Right lobe of liver (tissue), 6 donors: Measurements from ENCODE around the gene SCGB2B2. TPM values are rescaled to one million over a fixed set of nuclear protein-coding genes. Genes with fewer than 3 reads are reported as not detected.
A peak's percentile ranks its signal among the peaks of the same experiment; 100 is the strongest.

Experiments used
- ATAC-seq, 4 donors: fragments of 200-7000 bp; cut with Tn5 transposase; one replicate each; pipeline ENCODE4 v1.9.1; 2020; ENCODE audit warnings: mild to moderate bottlenecking in 4 of 4, moderate library complexity in 4 of 4
- DNase-seq, 3 donors: peaks; one replicate each; pipeline ENCODE4 v3.0.0-alpha.2; 2020
- H3K27ac ChIP-seq, 3 donors: fragments of 200-600 bp; one replicate each; pipeline ENCODE4 v1.8.0; 2022
- H3K27me3 ChIP-seq, 2 donors: fragments of 200-600 bp; one replicate each; pipeline ENCODE4 v1.8.0; 2022
- H3K36me3 ChIP-seq, 4 donors: fragments of 200-600 bp; sonication (generic) in 1 of 4; one replicate each; pipeline versions ENCODE4 v1.5.1 to v1.8.0; 2017 to 2022; ENCODE audit warnings: control low read depth in 1 of 4
- H3K4me1 ChIP-seq, 4 donors: fragments of 200-600 bp; sonication (generic) in 1 of 4; one replicate each; pipeline versions ENCODE4 v1.5.1 to v1.8.0; 2017 to 2022; ENCODE audit warnings: control low read depth in 1 of 4
- H3K4me3 ChIP-seq, 3 donors: fragments of 200-600 bp; one replicate each; pipeline ENCODE4 v1.8.0; 2022
- H3K9me3 ChIP-seq, 4 donors: fragments of 200-600 bp; sonication (generic) in 1 of 4; one replicate each; pipeline versions ENCODE4 v1.5.1 to v1.8.0; 2017 to 2022; ENCODE audit warnings: control low read depth in 1 of 4
- POLR2A ChIP-seq: fragments of 450-650 bp; IDR thresholded peaks from one replicate; pipeline ENCODE4 v1.6.1; 2017; ENCODE audit warnings: antibody characterized with exemption, mild to moderate bottlenecking
- WGBS: methylation state at CpG from one replicate; pipeline ENCODE4 v1.1.6; 2018; ENCODE audit warnings: low coverage, low lambda C conversion rate; ENCODE audit not compliant: insufficient coverage; ENCODE audit errors: missing lambda C conversion rate; 5-methylcytosine and 5-hydroxymethylcytosine counted together
- intact Hi-C, 2 donors: fragments of 100-400 bp; cut with DNase I; formaldehyde crosslinking; loops; one replicate each; pipeline versions ENCODE4 v1.11.2 to v1.14.1; 2022
- long read RNA-seq: library from polyadenylated mRNA; unstranded; transcript quantifications from one replicate; pipeline ENCODE4 v2.0.0, GENCODE V29; 2019
- total RNA-seq, 6 experiments: library from RNA; depleted of rRNA in 2 of 6; stranded (reverse); fragments of >200 nt in 2 of 6; fragmentation: NEBNext Ultra II Directional in 3 of 6; extraction: Animal tissue kit (Norgen Biotek cat#: 25700) in 3 of 6; gene quantifications; one replicate each; pipeline versions ENCODE4 v1.1.0 to v1.2.4, GENCODE V29; 2016 to 2023
- TF ChIP-seq, protein P1 (sequence below), 4 donors: fragments of 200-600 bp in 3 of 4; fragments of 450-650 bp in 1 of 4; IDR thresholded peaks; one replicate each; pipeline versions ENCODE4 v1.5.1 to v1.8.0; 2016 to 2022; ENCODE audit warnings: antibody characterized with exemption in 4 of 4, mild to moderate bottlenecking in 2 of 4
- donor health status: DM: no; HTN: yes; CAD: no.
- donor health status: DM: no; HTN: no; CAD: no.
- donor health status: DM: no; HTN: no; CAD: no.
- donor health status: DM: no; HTN: yes; CAD: no.
- donor health status: DM: no; HTN: yes; CAD: no.

Gene SCGB2B2
- total RNA-seq, result under 1 TPM; 0.20 to 0.68 (median 0.39) TPM
- long read RNA-seq, partial matches to known transcripts, result 0 of 1 reads
- long read RNA-seq, other reads (novel, unspliced or antisense), result 1 of 1 reads

- peak within 1 kb of the TSS; percentile 96 to 98 (median 98) for H3K27ac ChIP-seq
- no peak for DNase-seq
- peaks cover 0 to 7% (median 5%) of the 10 kb centered on the region in 4 donors for H3K9me3 ChIP-seq
- TF ChIP-seq, protein P1, sequence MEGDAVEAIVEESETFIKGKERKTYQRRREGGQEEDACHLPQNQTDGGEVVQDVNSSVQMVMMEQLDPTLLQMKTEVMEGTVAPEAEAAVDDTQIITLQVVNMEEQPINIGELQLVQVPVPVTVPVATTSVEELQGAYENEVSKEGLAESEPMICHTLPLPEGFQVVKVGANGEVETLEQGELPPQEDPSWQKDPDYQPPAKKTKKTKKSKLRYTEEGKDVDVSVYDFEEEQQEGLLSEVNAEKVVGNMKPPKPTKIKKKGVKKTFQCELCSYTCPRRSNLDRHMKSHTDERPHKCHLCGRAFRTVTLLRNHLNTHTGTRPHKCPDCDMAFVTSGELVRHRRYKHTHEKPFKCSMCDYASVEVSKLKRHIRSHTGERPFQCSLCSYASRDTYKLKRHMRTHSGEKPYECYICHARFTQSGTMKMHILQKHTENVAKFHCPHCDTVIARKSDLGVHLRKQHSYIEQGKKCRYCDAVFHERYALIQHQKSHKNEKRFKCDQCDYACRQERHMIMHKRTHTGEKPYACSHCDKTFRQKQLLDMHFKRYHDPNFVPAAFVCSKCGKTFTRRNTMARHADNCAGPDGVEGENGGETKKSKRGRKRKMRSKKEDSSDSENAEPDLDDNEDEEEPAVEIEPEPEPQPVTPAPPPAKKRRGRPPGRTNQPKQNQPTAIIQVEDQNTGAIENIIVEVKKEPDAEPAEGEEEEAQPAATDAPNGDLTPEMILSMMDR (IDR thresholded peaks at IDR 0.05), result peak in 1 of 4 donors; percentile 21
- no peak for TF ChIP-seq POLR2A
- peak within 1 kb of the TSS; percentile 69 to 89 (median 89) for H3K4me3 ChIP-seq
- peaks cover 0 to 17% (median 6%) of the 10 kb centered on the region in 4 donors for H3K4me1 ChIP-seq
- intact Hi-C loops, result no loop called here
- WGBS, result 6% methylated on average over 22 of the region's 26 CpGs
- peaks cover 0 to 20% (median 3%) of the 10 kb centered on the region in 4 donors for H3K36me3 ChIP-seq
- peak; percentile 73 to 84 (median 80) for ATAC-seq
- H3K27me3 ChIP-seq, result no peaks in the 10 kb centered on the region
Observed at GRCh38 chr19:34676697-34677385, at the start of gene SCGB2B2. SCGB2B2 (minus strand) TSS chr19:34677159; CDS start chr19:34594563, 82,596 bp downstream.

GRCh38 chr19:34725400-34725799 lies 48.4 kb upstream of the SCGB2B2 start:
- no peak overlapping the region for H3K4me3 ChIP-seq
- H3K4me1 ChIP-seq, result no peaks in the 10 kb centered on the region
- intact Hi-C loops, result no loop called here
- no peaks in the 10 kb centered on the region for H3K36me3 ChIP-seq
- H3K27ac ChIP-seq, result no peak overlapping the region
- ATAC-seq (no peak), DNase-seq (no peak)
- no peaks in the 10 kb centered on the region for H3K27me3 ChIP-seq
- WGBS, result 18% methylated on average over 6 of the region's 6 CpGs
- no peaks in the 10 kb centered on the region for H3K9me3 ChIP-seq
- TF ChIP-seq POLR2A, result no peak
- TF ChIP-seq, protein P1 (IDR thresholded peaks at IDR 0.05), result no peak

GRCh38 chr19:34722353-34722752 lies 45.4 kb upstream of the SCGB2B2 start:
- Histone ChIP-seq H3K4me1 (no peaks in the 10 kb centered on the region), H3K9me3 (no peaks in the 10 kb centered on the region)
- 49% methylated on average over 9 of the region's 11 CpGs for WGBS

DNA sequence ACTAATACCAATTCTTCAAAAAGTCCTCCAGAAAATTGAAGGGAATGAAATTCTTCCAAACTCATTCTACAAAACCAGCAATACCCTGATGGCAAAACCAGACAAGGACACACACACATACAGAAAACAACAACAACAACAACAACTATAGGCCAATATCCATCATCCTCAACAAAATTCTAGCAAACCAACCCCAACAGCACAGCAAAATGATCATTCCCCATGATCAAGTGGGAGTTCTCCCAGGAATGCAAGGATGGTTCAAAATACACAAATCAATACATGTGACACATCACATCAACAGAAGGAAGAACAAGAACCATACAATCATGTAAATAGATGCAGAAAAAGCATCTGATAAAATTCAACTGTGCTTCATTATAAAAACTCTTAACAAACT lies 38.4 kb upstream of the SCGB2B2 start:
- H3K9me3 ChIP-seq, result peaks cover 0 to 6% (median 0%) of the 10 kb centered on the region in 4 donors

More at GRCh38 chr19:34722353-34722752, 45.4 kb upstream of the SCGB2B2 start:
- Histone ChIP-seq H3K36me3 (no peaks in the 10 kb centered on the region), H3K4me3 (no peak overlapping the region), H3K27ac (no peak overlapping the region), H3K27me3 (no peaks in the 10 kb centered on the region)
- no peak for DNase-seq
- intact Hi-C loops, result no loop called here
- no peak for ATAC-seq
- TF ChIP-seq, protein P1 (IDR thresholded peaks at IDR 0.05), result no peak
- no peak for TF ChIP-seq POLR2A

More for the DNA sequence above, 38.4 kb upstream of the SCGB2B2 start:
- no peak for TF ChIP-seq POLR2A
- TF ChIP-seq, protein P1 (IDR thresholded peaks at IDR 0.05), result no peak
- Histone ChIP-seq H3K4me1 (no peaks in the 10 kb centered on the region), H3K27ac (no peak overlapping the region), H3K27me3 (no peaks in the 10 kb centered on the region), H3K4me3 (no peak overlapping the region), H3K36me3 (no peaks in the 10 kb centered on the region)
- no peak for ATAC-seq
- intact Hi-C loops, result loop anchor here (10.0 kb wide), 2 partner anchors 81 to 211 kb away; no protein-coding TSS in a partner anchor
- DNase-seq, result no peak
